HepG2 (cell line): ENCODE data around the gene CLP1. TPM values are rescaled to one million over a fixed set of nuclear protein-coding genes. Genes with fewer than 3 reads are reported as not detected.
A peak's percentile ranks its signal among the peaks of the same experiment; 100 is the strongest.

Source experiments
- CBX1 ChIP-seq: IDR thresholded peaks from one replicate; pipeline ENCODE4 v1.6.1; 2016; ENCODE audit warnings: antibody characterized with exemption, low read depth
- DR1 ChIP-seq: sonication (generic); formaldehyde crosslinking; IDR thresholded peaks from 2 replicates; pipeline ENCODE4 v1.8.0; 2021; ENCODE audit warnings: mild to moderate bottlenecking, missing genetic modification reagents, inconsistent platforms
- FOXK1 ChIP-seq: sonication (generic); formaldehyde crosslinking; IDR thresholded peaks from 2 replicates; pipeline ENCODE4 v1.4.0; 2020; ENCODE audit warnings: low read depth, missing genetic modification reagents, borderline replicate concordance
- FOXM1 ChIP-seq: sonication (generic); formaldehyde crosslinking; IDR thresholded peaks from 2 replicates; pipeline ENCODE4 v1.5.0; 2020; ENCODE audit warnings: missing genetic modification reagents
- MAFK ChIP-seq, 2 experiments: IDR thresholded peaks in 1 of 2; conservative IDR thresholded peaks in 1 of 2; 2 replicates each; pipeline ENCODE4 v1.6.1; 2011; ENCODE audit warnings: improper control_type of control experiment in 2 of 2, low read length in 2 of 2
- RAD21 ChIP-seq: fragments of 450-650 bp; formaldehyde crosslinking; IDR thresholded peaks from 2 replicates; pipeline ENCODE4 v1.5.0; 2020; ENCODE audit warnings: mild to moderate bottlenecking
- REPIN1 ChIP-seq: sonication (generic); formaldehyde crosslinking; IDR thresholded peaks from 2 replicates; pipeline ENCODE4 v1.8.0; 2022; ENCODE audit warnings: missing genetic modification reagents, low read depth, mild to moderate bottlenecking, borderline replicate concordance
- SOX13 ChIP-seq, 3 experiments: fragments of 450-650 bp in 1 of 3; sonication (generic) in 1 of 3; formaldehyde crosslinking in 1 of 3; IDR thresholded peaks in 2 of 3; conservative IDR thresholded peaks in 1 of 3; 2 replicates each; pipeline versions ENCODE4 v1.5.0 to v1.6.1; 2016 to 2020; ENCODE audit warnings: antibody characterized with exemption in 1 of 3, mild to moderate bottlenecking in 1 of 3, missing compliant biosample characterization in 1 of 3, missing genetic modification reagents in 1 of 3, moderate library complexity in 1 of 3
- ZC3H4 ChIP-seq: sonication (generic); formaldehyde crosslinking; IDR thresholded peaks from 2 replicates; pipeline ENCODE4 v1.4.0; 2020; ENCODE audit warnings: missing genetic modification reagents, borderline replicate concordance
- ZNF12 ChIP-seq: sonication (generic); formaldehyde crosslinking; IDR thresholded peaks from 2 replicates; pipeline ENCODE4 v1.5.0; 2020; ENCODE audit warnings: missing genetic modification reagents
- ZNF362 ChIP-seq: sonication (generic); formaldehyde crosslinking; IDR thresholded peaks from 2 replicates; pipeline ENCODE4 v1.4.0; 2020; ENCODE audit warnings: missing genetic modification reagents, mild to moderate bottlenecking, borderline replicate concordance
- ZNF484 ChIP-seq: sonication (generic); formaldehyde crosslinking; IDR thresholded peaks from 2 replicates; pipeline ENCODE4 v1.5.1; 2020; ENCODE audit warnings: mild to moderate bottlenecking, low read depth, missing genetic modification reagents, borderline replicate concordance
- ZNF761 ChIP-seq: sonication (generic); formaldehyde crosslinking; conservative IDR thresholded peaks from 2 replicates; pipeline ENCODE4 v1.4.0; 2020; ENCODE audit warnings: mild to moderate bottlenecking, missing genetic modification reagents
- ZNF891 ChIP-seq: sonication (generic); formaldehyde crosslinking; IDR thresholded peaks from 2 replicates; pipeline ENCODE4 v1.5.0; 2020; ENCODE audit warnings: mild to moderate bottlenecking, missing genetic modification reagents
- polyA plus RNA-seq, 8 experiments: library from polyadenylated mRNA; depleted of rRNA in 3 of 8; stranded (reverse) in 7 of 8; unstranded in 1 of 8; fragments of >200 nt; fragmentation: Illumina TruSeq in 4 of 8; extraction: Trizol in 4 of 8; gene quantifications; 2 replicates each; pipeline versions ENCODE4 v1.2.1 to v1.2.3, GENCODE V29; 2011 to 2016; ENCODE audit warnings: low read depth in 4 of 8, missing spikeins in 1 of 8, mixed read lengths in 1 of 8; ENCODE audit not compliant: insufficient read depth in 1 of 8
- total RNA-seq, 5 experiments: library from RNA; depleted of rRNA; stranded (reverse); fragments of >200 nt; fragmentation: Illumina TruSeq; extraction: Trizol; gene quantifications; 2 replicates each; pipeline ENCODE4 v1.2.3, GENCODE V29; 2016; ENCODE audit warnings: low read depth in 1 of 5
- TF ChIP-seq, protein P1 (sequence below): sonication (generic); formaldehyde crosslinking; IDR thresholded peaks from 2 replicates; pipeline ENCODE4 v1.5.0; 2020; ENCODE audit warnings: mild to moderate bottlenecking, missing genetic modification reagents, borderline replicate concordance
- TF ChIP-seq, protein P2 (sequence below): sonication (generic); formaldehyde crosslinking; IDR thresholded peaks from 2 replicates; pipeline ENCODE4 v1.4.0; 2020; ENCODE audit warnings: mild to moderate bottlenecking, missing genetic modification reagents
- TF ChIP-seq, protein P3 (sequence below): sonication (generic); formaldehyde crosslinking; IDR thresholded peaks from 2 replicates; pipeline ENCODE4 v1.5.0; 2020; ENCODE audit warnings: missing genetic modification reagents, mild to moderate bottlenecking, borderline replicate concordance

Gene CLP1
- total and polyA plus RNA-seq, 2 of the 13 experiments (the other 11 are each of a cell fraction or from before 2014, with no cell fraction given): 14.6 to 24.8 TPM

GRCh38 chr11:57639321-57640067 lies 18.1 kb upstream of the CLP1 start (continued):
- TF ChIP-seq FOXK1 (CRISPR knock-in tag) (no peak), MAFK (conservative IDR thresholded peaks at IDR 0.05 in 1 of 2, IDR thresholded peaks at IDR 0.05 in 1 of 2; ENCODE audit: low read length in 2 of 2) (no peak), ZNF761 (CRISPR knock-in tag) (0 out of 2 replicates have a peak, but pooled peaks have one; percentile 51), RAD21 (CRISPR knock-in tag) (no peak), ZNF12 (CRISPR knock-in tag) (no peak; the same call in 1 of the 2 replicates), DR1 (CRISPR knock-in tag) (no peak), FOXM1 (no peak), REPIN1 (CRISPR knock-in tag) (no peak), SOX13 (IDR thresholded peaks at IDR 0.05) (no peak), SOX13 (CRISPR knock-in tag; conservative IDR thresholded peaks at IDR 0.05 in 1 of 2, IDR thresholded peaks at IDR 0.05 in 1 of 2) (peak in 1 of 2 experiments; percentile 34; a peak in 1 of 4 replicates), ZNF484 (CRISPR knock-in tag) (no peak), ZNF891 (peak; percentile 77), ZC3H4 (CRISPR knock-in tag) (no peak), CBX1 (no peak), ZNF362 (CRISPR knock-in tag) (no peak)
- TF ChIP-seq, protein P1, sequence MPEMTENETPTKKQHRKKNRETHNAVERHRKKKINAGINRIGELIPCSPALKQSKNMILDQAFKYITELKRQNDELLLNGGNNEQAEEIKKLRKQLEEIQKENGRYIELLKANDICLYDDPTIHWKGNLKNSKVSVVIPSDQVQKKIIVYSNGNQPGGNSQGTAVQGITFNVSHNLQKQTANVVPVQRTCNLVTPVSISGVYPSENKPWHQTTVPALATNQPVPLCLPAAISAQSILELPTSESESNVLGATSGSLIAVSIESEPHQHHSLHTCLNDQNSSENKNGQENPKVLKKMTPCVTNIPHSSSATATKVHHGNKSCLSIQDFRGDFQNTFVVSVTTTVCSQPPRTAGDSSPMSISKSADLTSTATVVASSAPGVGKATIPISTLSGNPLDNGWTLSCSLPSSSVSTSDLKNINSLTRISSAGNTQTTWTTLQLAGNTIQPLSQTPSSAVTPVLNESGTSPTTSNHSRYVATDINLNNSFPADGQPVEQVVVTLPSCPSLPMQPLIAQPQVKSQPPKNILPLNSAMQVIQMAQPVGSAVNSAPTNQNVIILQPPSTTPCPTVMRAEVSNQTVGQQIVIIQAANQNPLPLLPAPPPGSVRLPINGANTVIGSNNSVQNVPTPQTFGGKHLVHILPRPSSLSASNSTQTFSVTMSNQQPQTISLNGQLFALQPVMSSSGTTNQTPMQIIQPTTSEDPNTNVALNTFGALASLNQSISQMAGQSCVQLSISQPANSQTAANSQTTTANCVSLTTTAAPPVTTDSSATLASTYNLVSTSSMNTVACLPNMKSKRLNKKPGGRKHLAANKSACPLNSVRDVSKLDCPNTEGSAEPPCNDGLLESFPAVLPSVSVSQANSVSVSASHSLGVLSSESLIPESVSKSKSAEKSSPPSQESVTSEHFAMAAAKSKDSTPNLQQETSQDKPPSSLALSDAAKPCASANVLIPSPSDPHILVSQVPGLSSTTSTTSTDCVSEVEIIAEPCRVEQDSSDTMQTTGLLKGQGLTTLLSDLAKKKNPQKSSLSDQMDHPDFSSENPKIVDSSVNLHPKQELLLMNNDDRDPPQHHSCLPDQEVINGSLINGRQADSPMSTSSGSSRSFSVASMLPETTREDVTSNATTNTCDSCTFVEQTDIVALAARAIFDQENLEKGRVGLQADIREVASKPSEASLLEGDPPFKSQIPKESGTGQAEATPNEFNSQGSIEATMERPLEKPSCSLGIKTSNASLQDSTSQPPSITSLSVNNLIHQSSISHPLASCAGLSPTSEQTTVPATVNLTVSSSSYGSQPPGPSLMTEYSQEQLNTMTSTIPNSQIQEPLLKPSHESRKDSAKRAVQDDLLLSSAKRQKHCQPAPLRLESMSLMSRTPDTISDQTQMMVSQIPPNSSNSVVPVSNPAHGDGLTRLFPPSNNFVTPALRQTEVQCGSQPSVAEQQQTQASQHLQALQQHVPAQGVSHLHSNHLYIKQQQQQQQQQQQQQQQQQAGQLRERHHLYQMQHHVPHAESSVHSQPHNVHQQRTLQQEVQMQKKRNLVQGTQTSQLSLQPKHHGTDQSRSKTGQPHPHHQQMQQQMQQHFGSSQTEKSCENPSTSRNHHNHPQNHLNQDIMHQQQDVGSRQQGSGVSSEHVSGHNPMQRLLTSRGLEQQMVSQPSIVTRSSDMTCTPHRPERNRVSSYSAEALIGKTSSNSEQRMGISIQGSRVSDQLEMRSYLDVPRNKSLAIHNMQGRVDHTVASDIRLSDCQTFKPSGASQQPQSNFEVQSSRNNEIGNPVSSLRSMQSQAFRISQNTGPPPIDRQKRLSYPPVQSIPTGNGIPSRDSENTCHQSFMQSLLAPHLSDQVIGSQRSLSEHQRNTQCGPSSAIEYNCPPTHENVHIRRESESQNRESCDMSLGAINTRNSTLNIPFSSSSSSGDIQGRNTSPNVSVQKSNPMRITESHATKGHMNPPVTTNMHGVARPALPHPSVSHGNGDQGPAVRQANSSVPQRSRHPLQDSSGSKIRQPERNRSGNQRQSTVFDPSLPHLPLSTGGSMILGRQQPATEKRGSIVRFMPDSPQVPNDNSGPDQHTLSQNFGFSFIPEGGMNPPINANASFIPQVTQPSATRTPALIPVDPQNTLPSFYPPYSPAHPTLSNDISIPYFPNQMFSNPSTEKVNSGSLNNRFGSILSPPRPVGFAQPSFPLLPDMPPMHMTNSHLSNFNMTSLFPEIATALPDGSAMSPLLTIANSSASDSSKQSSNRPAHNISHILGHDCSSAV (CRISPR knock-in tag): no peak
- TF ChIP-seq, protein P2, sequence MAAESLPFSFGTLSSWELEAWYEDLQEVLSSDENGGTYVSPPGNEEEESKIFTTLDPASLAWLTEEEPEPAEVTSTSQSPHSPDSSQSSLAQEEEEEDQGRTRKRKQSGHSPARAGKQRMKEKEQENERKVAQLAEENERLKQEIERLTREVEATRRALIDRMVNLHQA (CRISPR knock-in tag): no peak
- TF ChIP-seq, protein P3, sequence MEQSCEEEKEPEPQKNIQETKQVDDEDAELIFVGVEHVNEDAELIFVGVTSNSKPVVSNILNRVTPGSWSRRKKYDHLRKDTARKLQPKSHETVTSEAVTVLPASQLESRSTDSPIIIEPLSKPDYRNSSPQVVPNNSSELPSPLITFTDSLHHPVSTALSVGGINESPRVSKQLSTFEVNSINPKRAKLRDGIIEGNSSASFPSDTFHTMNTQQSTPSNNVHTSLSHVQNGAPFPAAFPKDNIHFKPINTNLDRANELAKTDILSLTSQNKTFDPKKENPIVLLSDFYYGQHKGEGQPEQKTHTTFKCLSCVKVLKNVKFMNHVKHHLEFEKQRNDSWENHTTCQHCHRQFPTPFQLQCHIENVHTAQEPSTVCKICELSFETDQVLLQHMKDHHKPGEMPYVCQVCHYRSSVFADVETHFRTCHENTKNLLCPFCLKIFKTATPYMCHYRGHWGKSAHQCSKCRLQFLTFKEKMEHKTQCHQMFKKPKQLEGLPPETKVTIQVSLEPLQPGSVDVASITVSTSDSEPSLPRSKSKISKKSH (CRISPR knock-in tag): no peak
